AG08396 (cell line): ENCODE measurements around the gene LCN12.

Experiments
- DNase-seq: peaks from one replicate; pipeline ENCODE4 v3.0.0; 2012; ENCODE audit warnings: low spot score, mixed read lengths

LCN12 gene

DNA sequence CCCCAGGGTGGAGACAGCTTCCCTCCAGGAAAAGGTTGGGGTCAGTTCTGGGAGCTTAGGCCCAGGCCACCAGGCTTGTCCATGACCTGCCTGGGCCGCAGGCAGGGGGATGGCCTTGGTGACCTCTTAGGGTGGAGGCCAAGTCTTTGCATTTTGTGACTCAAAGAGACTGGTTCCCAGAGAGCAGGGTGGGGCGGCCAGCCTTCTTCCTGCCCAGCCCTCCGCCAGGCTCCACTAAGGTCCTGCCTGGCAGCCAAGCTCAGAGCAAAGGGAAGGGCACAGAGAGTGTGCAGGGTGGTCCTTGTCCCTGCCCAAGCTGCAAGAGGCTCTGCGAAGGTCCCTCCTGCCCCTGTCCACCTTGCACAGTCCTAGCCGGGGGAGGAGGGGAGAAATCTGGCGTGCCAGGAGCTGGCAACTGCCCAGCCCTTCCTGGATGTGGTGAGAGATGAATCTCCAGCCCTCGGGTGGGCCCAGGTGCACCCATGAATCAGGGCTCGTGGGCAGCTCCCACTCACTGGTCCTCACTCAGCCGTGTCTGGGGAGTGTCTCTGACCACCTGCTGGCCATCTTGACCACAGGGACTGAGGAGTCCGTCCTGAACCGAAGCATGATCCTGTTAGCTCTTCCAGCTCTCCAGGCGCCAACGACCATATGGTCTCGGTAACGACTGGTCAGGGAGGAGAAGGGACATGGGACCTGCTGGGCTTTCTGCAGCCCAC lies 22.9 kb downstream of the LCN12 start:
- DNase-seq: no peak

DNA sequence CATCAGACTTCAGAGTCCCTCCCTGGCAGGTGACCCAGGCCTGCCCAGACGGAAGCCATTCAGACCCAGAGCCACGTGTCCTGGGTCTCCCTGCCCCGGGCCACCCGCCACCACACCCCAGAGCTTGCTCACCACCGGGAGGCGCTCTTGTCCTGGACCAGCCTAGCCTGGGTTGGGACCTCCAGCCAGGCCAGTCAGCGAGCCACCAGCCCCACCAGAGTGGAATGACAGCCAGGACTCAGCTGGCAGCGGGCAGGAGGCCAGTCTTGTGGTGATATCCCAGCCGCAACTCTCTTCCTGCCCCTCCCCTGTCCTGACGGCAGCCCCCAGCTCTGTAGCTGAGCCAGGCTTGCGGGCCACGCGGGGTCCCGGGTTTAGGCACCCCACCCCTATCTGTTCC lies 23.6 kb downstream of the LCN12 start:
- peak; percentile 50 for DNase-seq

DNA sequence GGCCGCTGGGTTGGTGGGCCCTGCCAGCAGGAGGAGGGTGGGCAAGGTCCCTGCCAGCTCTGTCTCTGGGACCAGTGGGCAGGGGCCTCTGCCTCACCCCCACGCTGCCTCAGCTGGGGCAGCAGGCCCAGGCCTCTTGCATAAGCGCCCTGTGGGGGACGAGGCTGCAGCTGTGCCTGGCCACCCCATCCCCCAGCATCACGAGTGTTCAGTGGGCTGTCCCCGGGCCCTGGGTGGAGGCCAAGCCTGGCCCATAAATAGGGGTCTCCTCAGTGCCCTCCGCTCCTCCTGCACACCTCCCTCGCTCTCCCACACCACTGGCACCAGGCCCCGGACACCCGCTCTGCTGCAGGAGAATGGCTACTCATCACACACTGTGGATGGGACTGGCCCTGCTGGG lies 25.1 kb downstream of the LCN12 start, which contains the start of gene PTGDS:
TSS of gene PTGDS (plus strand) at position 282 of the 400 bp plus-strand sequence. CDS start at position 357, 75 bp downstream.
- DNase-seq: peak; percentile 52

DNA sequence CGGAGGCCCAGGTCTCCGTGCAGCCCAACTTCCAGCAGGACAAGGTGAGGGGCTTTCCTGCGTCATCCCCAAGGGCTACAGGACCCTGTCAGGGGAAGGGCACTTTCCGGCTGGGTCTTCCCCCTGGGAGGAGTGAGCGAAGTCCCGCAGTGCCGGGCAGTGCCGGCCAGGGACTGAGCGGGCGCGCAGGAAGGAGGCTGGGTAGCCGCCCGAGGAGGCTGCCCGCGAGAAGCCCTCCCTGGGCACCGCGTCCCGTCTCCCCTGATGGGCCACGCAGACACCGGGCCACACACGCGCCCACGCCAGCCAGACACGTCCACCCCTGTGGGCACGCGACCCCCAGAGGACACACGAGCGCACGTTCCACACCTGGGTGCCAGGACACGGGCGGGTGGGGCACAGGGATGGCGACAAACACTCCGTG lies 25.6 kb downstream of the LCN12 start:
- no peak for DNase-seq

DNA sequence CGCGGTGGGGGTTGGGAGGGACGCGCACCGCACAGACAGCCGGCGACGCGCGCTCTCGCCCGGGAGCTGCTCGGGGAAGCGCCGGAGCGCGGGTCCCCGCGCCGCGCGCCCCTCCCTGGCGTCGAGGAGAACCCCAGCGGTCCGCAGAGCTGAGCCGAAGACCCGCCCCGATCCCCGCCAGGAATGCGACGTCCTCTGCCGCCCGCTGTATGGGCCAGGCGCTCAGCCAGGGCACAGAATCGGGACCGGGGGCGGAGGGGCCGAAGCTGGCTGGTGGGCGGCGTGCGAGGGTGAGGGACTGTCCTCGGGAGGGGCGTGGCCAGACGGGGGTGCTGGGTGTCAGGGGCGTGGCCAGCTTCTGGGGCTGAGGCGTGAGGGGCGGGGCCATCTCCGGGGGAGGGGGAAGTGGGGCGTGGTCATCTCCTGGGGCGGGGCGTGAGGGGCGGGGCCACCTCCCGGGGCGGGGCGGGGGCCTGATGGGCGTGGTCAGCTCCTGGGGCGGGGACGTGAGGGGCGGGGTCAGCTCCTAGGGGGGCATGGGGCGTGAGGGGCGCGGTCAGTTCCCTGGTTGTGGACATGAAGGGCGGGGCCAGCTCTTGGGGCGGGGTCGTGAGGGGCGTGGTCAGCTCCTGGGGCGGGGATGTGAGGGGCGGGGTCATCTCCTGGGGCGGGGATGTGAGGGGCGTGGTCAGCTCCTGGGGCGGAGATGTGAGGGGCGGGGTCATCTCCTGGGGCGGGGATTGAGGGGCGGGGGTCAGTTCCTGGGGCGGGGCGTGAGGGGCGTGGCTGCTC lies 26.2 kb downstream of the LCN12 start:
- DNase-seq: peak; percentile 98

DNA sequence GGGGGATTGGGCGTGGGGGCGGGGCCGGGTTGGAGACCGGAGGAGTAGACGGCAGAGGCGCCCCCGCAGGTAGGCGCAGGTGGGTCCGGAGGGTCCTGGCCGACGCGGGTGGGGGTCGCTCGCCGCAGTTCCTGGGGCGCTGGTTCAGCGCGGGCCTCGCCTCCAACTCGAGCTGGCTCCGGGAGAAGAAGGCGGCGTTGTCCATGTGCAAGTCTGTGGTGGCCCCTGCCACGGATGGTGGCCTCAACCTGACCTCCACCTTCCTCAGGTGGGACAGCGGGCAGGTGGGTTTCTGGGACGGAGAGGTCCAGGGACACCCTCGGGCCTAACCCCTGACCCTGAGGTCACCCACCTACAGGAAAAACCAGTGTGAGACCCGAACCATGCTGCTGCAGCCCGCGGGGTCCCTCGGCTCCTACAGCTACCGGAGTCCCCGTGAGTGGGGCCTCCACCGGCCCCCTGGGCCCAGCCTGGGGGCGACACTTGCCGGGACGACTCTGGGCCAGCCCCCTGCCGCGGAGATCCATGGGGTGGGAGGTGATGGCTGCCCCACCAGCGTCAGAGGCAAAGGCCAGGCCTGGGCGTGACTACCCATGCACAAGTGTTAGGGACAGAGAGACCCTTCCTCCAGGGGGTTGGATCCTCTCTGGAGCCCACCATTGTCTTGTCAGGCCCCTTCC lies 26.9 kb downstream of the LCN12 start:
- no peak for DNase-seq

DNA sequence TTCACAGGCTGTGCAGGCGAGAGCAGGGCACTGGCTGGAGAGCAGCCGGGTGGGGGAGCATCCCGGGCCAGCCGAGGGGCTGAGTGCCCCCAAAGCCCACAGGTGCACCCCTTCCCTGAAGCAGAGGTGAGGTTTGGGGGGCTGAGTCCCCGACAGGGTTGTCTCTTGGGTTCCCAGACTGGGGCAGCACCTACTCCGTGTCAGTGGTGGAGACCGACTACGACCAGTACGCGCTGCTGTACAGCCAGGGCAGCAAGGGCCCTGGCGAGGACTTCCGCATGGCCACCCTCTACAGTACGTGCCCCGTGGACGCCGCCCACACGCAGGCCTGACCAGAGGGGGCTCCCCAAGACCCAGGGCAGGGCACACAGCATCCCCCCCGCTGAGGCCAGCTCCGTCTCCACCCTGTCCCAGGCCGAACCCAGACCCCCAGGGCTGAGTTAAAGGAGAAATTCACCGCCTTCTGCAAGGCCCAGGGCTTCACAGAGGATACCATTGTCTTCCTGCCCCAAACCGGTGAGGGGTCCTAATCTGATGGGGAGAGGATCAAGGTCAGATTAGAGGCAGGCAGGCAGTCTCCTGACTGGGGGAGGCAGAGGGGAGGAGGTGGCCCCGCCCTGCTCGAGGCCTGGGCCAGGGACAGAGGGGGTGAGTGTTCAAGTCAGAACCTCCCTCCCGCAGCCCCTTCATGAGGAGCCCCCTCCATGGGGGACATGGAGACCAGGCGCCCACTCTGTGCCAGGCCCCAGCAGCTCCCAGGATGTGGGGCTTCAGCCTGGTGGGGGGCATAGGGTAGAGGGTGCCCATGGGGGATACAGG lies 27.9 kb downstream of the LCN12 start:
- no peak for DNase-seq

DNA sequence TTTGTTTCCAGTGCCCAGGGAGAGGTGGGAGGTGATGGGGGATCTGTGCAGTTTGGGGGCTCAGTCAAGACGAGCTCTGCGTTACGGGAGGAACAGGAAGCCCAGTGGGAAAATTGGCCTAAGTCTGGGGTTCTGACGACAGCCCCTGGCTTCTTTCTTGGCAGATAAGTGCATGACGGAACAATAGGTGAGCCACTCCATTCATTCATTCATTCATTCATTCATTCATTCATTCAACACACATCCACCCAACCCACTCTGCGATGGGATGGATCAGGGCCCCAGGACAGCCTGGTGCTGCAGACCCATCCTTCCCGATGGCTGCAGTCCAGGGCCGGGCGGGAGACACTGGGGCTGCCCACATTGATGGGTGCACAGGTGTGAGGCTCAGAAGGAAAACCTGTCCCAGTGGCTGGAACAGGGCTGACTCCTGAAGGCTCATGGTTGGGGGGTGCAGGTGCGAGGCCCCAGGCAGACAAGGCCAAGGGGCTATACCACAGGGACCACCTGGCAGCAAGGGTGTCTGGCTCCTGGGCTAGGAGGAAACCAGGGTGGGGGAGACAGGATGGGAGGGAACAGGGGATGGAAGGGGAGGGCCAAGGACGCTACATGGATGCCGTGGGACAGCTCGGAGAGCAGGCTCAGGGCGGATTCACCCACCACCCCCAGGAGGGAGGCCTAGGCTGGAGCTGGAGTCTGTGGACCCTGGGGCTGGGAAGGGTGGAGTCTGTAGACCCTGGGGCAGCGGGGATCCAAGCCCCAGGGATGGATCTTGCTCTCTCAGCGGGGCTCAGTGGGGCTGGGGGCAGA lies 28.8 kb downstream of the LCN12 start:
- no peak for DNase-seq

DNA sequence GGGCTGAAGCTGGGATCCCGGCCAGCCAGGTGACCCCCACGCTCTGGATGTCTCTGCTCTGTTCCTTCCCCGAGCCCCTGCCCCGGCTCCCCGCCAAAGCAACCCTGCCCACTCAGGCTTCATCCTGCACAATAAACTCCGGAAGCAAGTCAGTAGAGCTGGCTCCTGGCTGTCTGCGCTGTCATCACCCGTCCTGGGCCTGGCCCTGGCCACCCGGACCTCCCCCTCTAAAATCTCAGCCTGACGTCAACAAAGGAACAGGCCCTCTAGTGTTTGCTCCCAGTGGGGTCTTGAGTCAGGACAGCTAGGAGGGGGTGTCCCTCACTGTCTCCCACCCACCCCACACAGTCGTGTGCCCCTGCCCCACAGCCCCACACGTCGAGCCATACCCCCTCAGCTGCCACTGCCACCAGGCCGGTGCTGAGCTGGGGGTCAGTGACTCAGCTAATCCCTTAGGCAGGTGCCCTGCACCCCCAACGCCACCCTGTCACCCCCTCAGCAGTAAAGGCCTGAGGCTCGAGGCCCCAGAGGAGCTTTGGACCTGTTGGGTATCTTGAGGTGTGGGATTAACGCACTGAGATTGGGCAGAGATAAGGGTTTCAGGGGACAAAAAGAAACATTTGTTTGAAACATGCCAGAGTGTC lies 29.6 kb downstream of the LCN12 start:
- DNase-seq: no peak

DNA sequence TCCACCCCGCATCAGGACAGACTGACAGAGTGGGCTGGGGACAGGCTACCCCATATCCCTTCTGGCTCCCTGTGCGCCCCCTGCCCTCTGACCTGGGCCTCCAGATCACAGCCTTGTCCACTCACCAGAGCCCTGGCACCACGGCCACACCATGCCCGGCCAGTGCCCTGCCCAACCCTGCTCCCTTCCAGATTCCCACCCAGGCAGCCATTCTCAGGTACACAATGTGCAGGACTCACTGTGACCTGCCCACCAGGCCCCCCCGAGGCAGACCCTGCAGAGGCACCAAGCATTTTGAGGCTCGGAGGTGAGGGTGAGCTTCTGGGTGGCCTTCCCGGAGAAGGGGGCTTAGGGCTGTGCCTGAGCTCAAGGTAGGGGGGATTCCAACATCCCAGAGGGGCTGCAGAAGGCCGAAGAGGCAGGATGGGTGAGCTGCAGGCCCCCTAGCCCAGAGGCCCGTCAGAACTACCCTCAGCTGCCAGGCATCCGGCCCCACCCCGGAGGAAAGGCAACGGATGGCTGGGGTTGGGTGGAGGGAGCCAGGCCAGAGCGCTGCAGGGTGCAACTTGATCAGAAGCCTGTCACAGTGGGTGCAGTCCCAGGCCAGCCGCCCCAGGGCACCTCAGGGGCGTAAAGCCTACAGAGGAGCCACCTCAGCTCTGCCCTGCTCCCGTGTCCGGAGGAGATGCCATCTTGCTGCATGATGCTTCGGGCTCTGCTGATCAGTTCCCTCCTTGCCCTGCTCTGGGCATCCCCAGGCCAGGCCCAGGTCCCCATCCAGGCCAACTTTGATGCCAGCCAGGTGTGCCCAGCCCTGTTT lies 30.4 kb downstream of the LCN12 start, which contains the start of gene LCNL1:
TSS of gene LCNL1 (plus strand) at position 762 of the 820 bp plus-strand sequence. CDS start 594 bp downstream, outside the sequence.
- no peak for DNase-seq

DNA sequence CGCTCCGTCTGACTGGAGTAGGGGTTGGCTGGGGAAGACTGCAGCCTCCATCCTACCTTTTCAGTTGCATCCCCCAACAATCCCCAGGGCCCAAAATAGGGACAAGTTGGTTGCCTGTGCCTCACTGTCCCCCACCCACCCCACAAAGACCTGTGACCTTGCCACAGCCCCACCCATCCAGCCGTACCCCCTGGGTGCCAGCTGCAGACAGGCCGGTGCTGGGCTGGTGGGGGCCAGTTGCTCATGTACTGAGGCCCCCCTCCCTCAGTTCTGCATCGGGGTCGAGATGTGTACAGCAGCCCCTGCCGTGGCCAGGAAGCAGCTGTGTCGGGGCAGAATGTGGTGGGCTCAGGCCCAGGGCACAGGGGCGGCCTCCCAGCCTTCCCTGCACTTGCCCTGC lies 31.1 kb downstream of the LCN12 start:
- no peak for DNase-seq

DNA sequence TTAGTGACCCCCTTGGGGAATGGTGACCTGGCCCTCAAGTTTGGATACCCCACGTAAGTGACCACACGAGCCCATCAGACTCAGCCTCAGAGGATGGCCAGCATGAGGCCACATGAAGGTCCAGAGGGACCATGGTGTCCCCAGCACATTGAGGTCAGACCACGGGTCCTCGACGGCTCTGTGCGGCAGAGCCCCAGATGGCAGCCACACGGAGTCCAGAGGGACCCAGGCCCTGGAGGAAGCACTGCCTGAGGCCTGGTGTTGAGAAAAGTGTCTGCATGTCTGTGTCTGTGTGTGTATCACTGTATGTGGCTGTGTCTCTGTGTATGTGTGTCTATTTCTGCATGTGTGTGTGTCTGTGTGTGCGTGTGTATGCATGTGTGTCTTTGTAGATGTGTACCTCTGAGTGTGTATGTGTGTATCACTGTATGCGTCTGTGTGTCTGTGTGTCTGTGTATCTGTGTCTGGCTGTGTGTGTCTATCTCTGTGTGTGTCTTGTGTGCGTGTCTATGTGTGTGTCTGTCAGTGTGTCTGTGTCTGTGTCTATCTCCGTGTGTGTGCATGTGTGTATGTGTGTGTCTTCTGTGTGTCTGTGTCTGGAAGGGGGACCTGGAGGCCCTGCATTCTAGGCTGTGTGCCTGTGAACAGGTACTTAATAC lies 31.7 kb downstream of the LCN12 start:
- DNase-seq: no peak

DNA sequence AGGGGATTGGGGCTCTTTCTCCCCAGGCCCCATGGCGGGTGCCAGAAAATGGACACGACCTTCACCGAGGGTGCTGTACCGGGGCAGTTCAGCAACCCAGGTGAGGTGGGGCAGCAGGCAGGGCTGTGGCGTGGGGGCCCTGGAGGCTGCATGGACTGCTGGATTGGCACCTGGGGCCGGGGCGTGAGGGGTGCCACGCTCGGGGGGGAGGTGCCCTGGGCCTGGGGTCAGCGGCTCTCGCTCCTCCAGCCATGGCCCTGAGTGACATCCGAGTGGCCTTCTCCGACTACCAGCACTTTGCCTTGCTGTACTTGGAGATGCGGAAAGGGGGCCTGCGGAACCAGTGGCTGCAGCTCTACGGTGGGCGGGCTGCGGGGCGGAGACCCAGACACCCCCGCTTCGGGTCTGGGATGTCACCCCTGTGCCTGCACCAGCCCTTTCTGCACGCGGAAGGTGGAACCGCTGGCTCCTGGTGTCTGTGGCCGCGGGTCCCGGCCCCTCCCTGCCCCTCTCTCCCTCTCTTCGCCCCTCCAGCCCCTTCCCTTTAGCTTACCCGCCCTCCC lies 32.5 kb downstream of the LCN12 start:
- no peak for DNase-seq

DNA sequence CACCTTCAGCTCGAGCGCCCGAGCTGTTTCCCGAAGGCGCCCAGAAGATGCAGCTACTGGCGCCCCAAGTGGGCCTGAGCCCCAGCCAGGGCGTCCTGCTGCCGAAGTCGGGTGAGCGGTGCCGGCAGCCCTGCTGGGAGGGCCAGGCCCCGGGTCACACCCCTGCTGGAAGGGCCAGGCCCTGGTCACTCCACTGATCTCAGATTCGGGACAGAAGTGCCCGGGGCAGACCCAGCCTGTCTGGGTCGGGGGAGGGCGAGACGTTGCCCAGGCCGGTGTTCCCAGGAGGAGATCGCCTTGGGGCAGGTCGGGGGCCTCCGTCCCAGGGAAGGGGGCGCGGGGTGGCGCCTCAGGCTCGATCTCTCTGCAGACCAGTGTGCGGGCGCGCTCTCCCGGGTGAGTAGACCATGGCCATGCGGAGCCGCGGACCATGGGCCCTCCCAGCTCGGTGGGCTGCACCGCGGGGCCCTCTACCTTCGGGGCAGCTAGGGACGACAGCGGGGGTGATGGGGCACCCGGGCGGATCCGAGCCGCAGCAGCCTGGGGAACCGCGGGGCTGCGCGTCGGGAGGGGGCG lies 33.0 kb downstream of the LCN12 start:
- DNase-seq: no peak

DNA sequence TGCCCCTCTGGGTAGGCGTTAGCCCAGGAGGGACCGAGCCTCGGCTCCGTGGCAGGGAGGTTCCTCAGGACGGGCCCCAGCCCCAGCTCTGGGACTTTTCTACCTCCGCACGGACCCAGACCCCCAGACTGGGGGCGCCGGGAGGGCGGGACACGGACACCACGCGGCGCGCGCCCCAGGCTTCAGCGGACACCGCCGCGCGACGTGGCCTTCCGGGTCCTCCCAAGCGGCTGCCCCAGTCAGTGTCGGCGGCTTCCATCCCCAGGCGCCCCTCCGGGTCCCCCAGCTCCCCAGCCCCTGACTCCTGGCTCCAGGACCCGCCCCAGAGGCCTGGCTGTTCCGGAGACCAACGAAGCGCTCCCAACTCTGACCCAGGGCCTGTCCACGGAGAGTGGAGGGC lies 33.8 kb downstream of the LCN12 start:
- DNase-seq: no peak

DNA sequence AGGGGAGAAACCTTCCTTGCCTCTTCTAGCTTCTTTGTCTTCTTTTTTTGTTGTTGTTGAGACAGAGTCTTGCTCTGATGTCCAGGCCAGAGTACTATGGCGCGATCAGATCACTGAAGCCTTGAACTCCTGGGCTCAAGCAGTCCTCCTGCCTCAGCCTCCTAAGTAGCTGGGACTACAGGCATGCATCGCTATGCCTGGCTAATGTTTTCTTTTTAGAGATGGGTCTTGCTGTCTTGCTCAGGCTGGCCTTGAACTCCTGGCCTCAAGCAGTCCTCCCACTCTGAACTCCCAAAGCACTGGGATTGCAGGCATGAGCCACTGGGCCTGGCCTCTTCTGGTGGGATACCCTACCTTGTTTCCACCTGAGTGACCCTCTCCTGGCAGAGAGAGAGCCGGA lies 36.8 kb downstream of the LCN12 start:
- DNase-seq: no peak

DNA sequence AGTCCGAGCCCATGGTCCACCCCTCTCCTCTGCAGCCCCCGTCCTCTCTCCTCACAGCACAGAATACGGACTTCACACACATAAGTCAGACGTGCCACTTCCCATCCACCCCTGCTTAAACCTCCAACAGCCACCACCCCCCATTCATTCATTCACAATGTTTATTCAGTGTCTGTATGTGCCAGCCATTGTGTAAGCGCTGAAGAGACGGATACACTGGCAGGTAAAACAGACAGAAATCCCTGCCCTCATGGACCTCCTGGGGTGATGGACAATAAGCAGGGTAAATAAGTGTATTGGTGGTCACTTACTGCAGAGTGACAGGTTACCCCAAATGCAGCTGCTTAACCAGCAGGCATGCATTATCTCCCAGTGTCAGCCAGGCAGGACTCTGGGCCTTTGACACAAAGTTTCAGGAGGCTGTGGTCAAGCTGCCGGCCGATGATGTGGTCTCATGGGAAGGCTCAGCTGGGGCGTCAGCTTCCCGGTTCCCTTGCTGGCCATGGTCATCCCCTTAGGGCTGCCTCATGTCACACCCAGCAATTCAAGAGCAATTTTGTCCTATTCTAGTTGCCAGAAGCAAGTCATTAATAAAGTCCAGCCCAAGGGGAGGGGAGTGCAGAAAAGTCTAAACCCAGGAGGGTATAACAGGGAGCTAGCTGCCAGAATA lies 38.3 kb downstream of the LCN12 start:
- DNase-seq: no peak
